Suppressor macrophage (primary cell): ENCODE data around the gene C1QTNF9B.
A peak's percentile ranks its signal among the peaks of the same experiment; 100 is the strongest.
"Not testable (repeated sequence)": the region's sequence is repeated elsewhere in the genome, so short reads cannot be mapped to it uniquely, and the experiment has no call there.

ENCODE experiments used
- DNase-seq, 4 experiments: peaks; one replicate each; pipeline ENCODE4 v3.0.0-alpha.2; 2020 to 2022
- total RNA-seq, 17 experiments: gene quantifications; one replicate each; lab custom pipeline; 2026; ENCODE audit warnings: mixed read lengths in 6 of 17, inconsistent platforms in 3 of 17; lab: John Stamatoyannopoulos, UW

Gene C1QTNF9B
- total RNA-seq, result 0 to 0.99 (median 0) reads per million in 17 experiments

GRCh38 chr13:23897452-23897919 is at the start of gene C1QTNF9B:
C1QTNF9B (minus strand) TSS chr13:23897502.
- DNase-seq, result not testable (repeated sequence)

GRCh38 chr13:23946900-23947299 is 49.6 kb upstream of the C1QTNF9B start:
- no peak for DNase-seq

- DNase-seq, result no peak
These were observed 48.8 kb upstream of the C1QTNF9B start for GRCh38 chr13:23946067-23946466.

GRCh38 chr13:23945612-23946011 is 48.3 kb upstream of the C1QTNF9B start:
- no peak for DNase-seq

GRCh38 chr13:23941211-23941610 is 43.9 kb upstream of the C1QTNF9B start:
- DNase-seq, result no peak

- DNase-seq, result not testable (repeated sequence)
These were observed 42.4 kb upstream of the C1QTNF9B start for GRCh38 chr13:23939666-23940065.

GRCh38 chr13:23934520-23934919 is 37.2 kb upstream of the C1QTNF9B start:
- DNase-seq, result no peak

- no peak for DNase-seq
These were observed 31.7 kb upstream of the C1QTNF9B start for GRCh38 chr13:23928985-23929384.

GRCh38 chr13:23923031-23923430 is 25.7 kb upstream of the C1QTNF9B start:
- no peak for DNase-seq

- peak in 3 of 4 experiments; percentile 6 to 47 (median 25) for DNase-seq
These were observed 25.0 kb upstream of the C1QTNF9B start for GRCh38 chr13:23922005-23922932.

- peak; percentile 35 to 63 (median 60) for DNase-seq
These were observed 24.2 kb upstream of the C1QTNF9B start for GRCh38 chr13:23921451-23921888.

- no peak for DNase-seq
These were observed 21.7 kb upstream of the C1QTNF9B start for GRCh38 chr13:23919006-23919405.

GRCh38 chr13:23918208-23918607 is 20.9 kb upstream of the C1QTNF9B start:
- no peak for DNase-seq

GRCh38 chr13:23915308-23915707 is 18.0 kb upstream of the C1QTNF9B start:
- DNase-seq, result no peak

GRCh38 chr13:23912469-23912868 is 15.2 kb upstream of the C1QTNF9B start:
- no peak for DNase-seq

- DNase-seq, result no peak
These were observed 12.3 kb upstream of the C1QTNF9B start for GRCh38 chr13:23909606-23910005.

- DNase-seq, result no peak
These were observed 8.5 kb upstream of the C1QTNF9B start for GRCh38 chr13:23905766-23906165.

GRCh38 chr13:23903906-23904280 is 6.6 kb upstream of the C1QTNF9B start:
- no peak for DNase-seq

- no peak for DNase-seq
These were observed 5.9 kb upstream of the C1QTNF9B start for GRCh38 chr13:23902975-23903905.

GRCh38 chr13:23901365-23901764 is 4.1 kb upstream of the C1QTNF9B start:
- DNase-seq, result no peak

- DNase-seq, result peak; percentile 35 to 59 (median 52)
These were observed 2.3 kb upstream of the C1QTNF9B start for GRCh38 chr13:23899555-23899954.

- no peak for DNase-seq
These were observed 799 bp upstream of the C1QTNF9B start for GRCh38 chr13:23898101-23898500.

- not testable (repeated sequence) for DNase-seq
These were observed 2.6 kb downstream of the C1QTNF9B start for GRCh38 chr13:23894746-23895145.
